ENCODE measurements around the gene TAF11L8.
"Not testable (repeated sequence)": the region's sequence is repeated elsewhere in the genome, so short reads cannot be mapped to it uniquely, and the experiment has no call there.

- TF ChIP-seq CTCF (conservative IDR thresholded peaks at IDR 0.05 in 1 of 2, IDR thresholded peaks at IDR 0.05 in 1 of 2; ENCODE audit: low read depth in 1 of 2, low read length in 2 of 2); EZH2 (IDR thresholded peaks at IDR 0.05; ENCODE audit: low read length, missing control alignments): not testable (repeated sequence)
Measured at GRCh38 chr5:17594255-17594654, 3.5 kb upstream of the TAF11L8 start, which contains the start of gene TAF11L9.
